NOMO-1 treated with dmso at 0.1 percent for 144 hours (cell line): ENCODE data around the gene NOL4L.

Experiments
- DNase-seq: peaks from one replicate; lab custom pipeline; 2025; ENCODE audit not compliant: unreplicated experiment; lab: John Stamatoyannopoulos, UW

Gene NOL4L

GRCh38 chr20:32563311-32564272 is 21.5 kb downstream of the NOL4L start:
- no peak for DNase-seq

GRCh38 chr20:32562495-32562911 is 22.6 kb downstream of the NOL4L start:
- no peak for DNase-seq

GRCh38 chr20:32560989-32561830 is 23.9 kb downstream of the NOL4L start:
- DNase-seq = no peak

DNA sequence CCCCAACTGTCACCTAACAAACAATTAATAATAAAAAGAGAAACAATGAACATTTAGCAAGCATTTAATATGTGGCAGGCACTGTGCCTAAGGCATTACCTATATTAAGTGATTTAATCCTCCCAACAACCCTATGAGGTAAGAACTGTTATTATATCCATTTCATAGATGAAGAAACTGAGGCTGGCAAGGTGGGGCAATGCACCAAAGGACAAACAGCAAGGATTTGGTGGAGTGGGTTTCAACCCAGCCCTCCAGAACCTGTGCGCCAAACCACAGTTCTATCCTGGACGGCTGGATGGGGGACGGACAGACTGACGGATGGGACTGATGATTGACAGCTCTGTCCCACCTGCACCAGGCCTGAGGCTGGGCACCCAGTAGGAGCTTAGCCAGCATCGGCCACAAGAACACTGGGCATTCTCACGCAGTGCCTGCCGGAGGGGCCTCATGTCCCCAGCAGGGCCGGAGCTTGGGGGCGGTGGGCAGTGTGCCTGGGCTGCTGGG is 24.6 kb downstream of the NOL4L start:
- DNase-seq = no peak

GRCh38 chr20:32559753-32560380 is 25.3 kb downstream of the NOL4L start:
- no peak for DNase-seq

DNA sequence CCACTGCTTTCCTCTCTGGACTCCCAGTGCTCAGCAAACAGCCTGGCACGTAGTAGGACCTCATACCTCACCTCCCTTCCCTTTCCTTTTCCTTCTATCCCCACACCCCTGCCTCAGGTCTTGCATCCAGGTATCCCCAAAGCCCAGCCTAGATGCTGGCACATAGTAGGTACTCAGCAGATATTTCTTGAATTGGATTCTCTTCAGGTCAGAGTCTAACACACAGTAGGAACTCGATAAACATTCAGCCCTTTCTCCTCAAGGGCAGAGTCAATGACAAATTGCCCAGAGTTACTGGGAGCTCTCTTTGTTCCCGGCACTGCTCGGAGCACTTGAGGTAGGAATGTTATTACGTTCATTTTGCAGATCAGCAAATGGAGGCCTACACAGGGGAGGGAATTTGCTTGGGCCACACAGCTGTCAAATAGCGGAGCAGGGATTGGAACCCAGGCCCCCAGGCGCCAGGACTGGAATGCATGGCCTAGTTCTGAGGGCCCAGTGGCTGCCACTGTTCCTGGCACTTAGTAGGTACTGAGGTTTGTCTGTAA is 25.9 kb downstream of the NOL4L start:
- no peak for DNase-seq

GRCh38 chr20:32558526-32558925 is 26.6 kb downstream of the NOL4L start:
- no peak for DNase-seq

GRCh38 chr20:32557319-32557718 is 27.8 kb downstream of the NOL4L start:
- no peak for DNase-seq

DNA sequence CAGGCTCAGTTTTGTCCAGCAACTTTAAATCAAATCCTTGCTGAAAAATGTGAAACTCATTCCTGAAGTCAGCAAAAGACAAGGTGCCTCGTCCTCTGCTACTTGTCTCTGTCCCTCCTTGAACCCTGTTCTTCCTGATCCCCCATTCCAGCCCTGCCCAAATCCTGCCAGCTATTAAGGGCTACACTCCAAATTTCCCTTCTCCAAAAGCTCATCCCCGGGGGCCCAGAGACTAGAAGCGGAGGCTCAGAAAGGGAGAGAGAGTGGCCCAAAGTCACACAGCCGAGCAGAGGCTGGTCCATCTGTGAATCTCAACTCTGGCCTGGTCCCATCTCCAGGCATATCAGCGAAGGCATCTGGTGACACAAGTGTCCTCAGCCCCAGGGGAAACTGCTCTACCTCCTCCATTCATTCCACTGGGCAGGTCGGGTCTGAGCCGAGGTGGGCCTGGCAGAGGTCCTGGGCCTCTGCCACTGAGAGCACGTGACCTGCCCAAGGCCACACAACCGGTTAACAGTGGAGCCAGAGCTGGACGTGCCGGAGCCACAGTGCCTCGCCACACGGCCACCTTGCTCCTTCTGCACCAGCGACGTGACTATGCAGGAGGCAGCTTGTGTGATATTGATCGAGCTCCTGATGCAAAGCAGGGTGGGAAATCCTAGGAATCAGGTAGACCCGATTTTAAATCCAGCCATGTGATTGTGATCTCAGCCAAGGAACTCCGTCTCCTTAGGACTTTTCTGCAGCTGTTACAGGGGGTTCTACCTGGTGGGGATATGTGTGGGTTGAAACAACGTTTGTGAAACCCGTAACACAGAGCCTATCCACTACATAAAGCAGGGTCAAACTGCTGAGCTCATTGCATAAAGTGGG is 28.6 kb downstream of the NOL4L start:
- DNase-seq = no peak

DNA sequence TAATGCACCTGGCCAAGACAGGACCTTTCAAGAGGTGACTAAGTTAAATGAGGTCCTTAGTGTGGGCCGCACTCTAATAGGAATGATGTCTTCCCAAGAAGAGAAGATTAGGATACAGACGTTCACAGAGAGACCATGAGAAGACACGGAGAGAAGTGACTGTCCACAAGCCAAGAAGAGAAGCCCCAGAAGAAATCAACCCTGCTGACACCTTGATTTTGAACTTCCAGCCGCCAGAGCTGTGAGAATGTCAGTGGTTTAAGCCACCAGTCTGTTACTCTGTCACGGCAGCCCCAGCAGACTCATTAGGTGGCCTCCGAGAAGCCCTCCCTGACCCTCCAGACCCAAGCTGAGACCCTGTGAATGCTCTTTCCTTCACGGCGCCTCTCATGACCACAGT is 29.5 kb downstream of the NOL4L start:
- no peak for DNase-seq

- DNase-seq = no peak
Observed at GRCh38 chr20:32554965-32555289, 30.2 kb downstream of the NOL4L start.

GRCh38 chr20:32553618-32554017 is 31.5 kb downstream of the NOL4L start:
- DNase-seq = no peak

- no peak for DNase-seq
Observed at GRCh38 chr20:32551693-32552092, 33.4 kb downstream of the NOL4L start.

DNA sequence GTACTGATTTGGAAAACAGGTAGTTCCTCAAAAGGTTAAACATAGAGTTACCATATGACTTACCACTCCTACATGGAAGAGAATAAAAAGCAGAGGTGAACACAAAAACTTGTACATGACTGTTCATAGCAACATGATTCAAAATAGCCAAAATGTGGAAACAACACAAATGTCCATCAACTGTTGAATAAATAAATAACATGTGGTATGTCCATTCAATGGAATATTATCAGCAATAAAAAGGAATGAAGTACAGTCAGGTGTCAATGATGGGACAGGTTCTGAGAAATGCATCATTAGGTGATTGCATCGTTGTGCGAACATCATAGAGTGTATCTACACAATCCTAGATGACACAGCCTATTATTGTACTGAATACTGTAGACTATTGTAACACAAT is 35.3 kb downstream of the NOL4L start:
- DNase-seq = no peak

GRCh38 chr20:32547753-32548034 is 37.4 kb downstream of the NOL4L start:
- DNase-seq = no peak

GRCh38 chr20:32546918-32547752 is 38.0 kb downstream of the NOL4L start:
- no peak for DNase-seq

- DNase-seq = no peak
Observed at GRCh38 chr20:32544893-32545840, 40.0 kb downstream of the NOL4L start.

- DNase-seq = no peak
Observed at GRCh38 chr20:32544260-32544722, 40.8 kb downstream of the NOL4L start.
